Stimulated activated CD4-positive, alpha-beta T cell treated with anti-CD3 and anti-CD28 coated beads, Interleukin-15, amount 100 ng/mL, for 24 hours (primary cell): ENCODE data around the gene ABHD11.
A peak's percentile ranks its signal among the peaks of the same experiment; 100 is the strongest.
"Not testable (repeated sequence)": the region's sequence is repeated elsewhere in the genome, so short reads cannot be mapped to it uniquely, and the experiment has no call there.

ENCODE experiments used
- DNase-seq: peaks from one replicate; pipeline ENCODE4 v3.0.0-alpha.2; 2020

The ABHD11 gene

DNA sequence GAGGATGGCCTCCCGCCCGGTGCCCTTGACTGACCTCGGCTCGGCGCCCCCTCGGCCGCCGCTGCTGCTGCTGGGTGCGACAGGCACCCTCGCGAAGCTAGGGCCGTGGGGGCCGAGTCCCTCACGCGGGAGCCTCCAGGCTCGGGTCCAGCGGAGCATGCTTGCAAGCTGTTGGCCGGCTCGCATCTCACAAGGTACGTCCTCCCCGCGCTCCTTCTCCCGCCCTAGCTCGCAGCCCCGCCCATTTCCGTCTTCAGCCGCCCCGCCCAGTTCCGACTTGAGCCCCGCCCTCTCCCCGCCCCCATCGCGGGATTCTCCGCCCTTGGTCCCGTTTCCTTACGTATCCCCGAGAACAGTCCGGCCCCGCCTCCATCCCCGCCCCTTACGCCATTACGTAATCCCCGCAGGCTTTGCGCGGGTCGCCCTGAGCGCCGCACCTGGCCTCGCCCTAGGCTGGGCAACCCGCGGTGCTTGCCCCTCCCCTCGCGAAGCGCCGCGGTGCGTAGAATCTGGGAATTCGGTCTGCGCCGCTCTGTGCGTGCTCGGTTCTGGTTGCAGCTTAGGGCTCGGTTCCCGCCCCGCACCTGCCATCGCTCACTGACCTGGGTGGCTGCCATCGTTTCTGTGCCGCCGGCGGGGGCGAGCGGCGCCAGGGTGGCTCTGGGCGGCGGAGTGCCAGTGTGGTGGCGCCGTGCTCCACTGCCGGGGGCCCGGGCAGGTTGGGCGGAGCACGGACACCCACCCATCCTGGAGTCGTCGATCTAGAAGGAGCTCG is at the start of gene ABHD11:
Gene ABHD11, minus strand, starts transcription at position 191 of the 775 bp plus-strand sequence. Its CDS starts 32 bp downstream, at position 159.
- peak; percentile 98 for DNase-seq

DNA sequence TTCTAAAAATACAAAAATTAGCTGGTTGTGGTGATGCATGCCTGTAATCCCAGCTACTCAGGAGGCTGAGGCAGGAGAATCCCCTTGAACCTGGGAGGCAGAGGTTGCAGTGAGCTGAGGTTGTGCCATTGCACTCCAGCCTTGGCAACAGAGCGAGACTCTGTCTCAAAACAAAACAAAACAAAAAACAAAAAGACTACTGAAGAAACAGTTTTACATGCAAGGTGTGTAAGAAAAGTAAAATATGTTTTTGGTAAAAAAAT is 49.1 kb upstream of the ABHD11 start:
- DNase-seq = not testable (repeated sequence)

- DNase-seq = no peak
Measured at GRCh38 chr7:73786588-73786987, 48.0 kb upstream of the ABHD11 start.

GRCh38 chr7:73779517-73779916 is 40.9 kb upstream of the ABHD11 start:
- no peak for DNase-seq

DNA sequence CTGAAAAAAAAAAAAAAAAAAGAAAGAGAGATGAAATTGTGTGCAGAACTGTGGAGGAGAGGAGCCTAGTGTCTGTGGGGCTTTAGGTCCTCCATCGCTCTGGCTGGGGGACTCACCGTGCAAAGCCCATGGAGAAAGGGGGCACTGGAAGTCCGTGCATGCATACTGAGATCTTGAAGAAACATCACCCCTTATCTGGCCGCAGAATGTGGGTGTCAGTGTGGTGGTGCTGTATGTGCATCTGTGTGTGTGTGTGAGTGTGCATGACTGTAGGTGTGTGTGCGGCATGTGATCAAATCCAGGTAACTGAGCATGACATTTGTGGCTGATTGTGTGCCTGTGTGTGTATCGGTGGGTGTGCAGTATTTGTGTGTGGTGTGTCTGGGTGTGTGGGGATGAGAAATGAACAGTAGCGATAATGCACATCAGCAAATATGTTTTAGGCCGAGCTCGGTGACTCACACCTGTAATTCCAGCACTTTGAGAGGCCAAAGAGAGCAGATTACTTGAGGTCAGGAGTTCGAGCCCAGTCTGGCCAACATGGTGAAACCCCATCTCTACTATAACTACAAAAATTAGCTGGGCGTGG is 40.3 kb upstream of the ABHD11 start:
- DNase-seq = no peak

- DNase-seq = no peak
Measured at GRCh38 chr7:73774923-73775322, 36.3 kb upstream of the ABHD11 start.

DNA sequence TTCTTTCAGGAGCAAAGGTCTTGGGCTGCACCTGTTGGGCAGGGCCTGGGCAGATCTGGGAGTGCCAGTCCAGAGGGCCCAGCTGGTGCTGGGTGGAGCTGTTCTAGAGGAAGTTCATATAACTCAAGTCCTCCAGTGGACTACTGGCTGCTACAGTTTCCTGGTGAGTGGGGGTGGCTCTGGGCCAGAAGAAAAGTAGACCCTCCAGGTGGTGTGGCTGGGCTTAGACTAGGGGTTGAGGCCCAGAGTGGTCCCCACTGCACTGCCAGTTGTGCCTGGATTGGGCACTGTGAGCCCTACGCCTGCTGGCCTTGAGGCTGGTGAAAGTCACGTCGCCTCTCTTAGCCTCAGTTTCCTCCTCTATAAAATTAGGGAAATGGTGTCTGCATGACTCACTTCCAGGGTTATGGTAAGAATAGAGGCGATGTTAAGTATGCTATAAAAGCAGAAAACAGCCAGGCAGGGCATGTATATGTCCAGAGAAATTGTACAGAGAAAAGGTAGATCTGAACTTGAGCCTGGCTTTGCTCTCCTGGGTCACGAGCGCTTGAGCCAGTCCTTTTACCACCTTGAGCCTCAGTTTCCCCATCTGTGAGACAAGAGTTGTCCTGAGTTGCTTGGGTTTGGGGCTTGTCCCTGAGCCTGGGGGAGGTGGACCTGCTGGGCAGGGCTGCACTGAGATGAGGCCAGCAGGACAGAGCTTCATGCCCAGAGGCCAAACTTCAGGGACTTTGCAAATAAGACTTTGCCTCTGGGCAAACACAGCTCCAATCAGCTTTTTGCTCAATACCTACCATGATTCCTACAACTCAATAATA is 35.3 kb upstream of the ABHD11 start:
- DNase-seq = no peak

- no peak for DNase-seq
Measured at GRCh38 chr7:73770860-73771670, 32.5 kb upstream of the ABHD11 start.

GRCh38 chr7:73770002-73770859 is 31.6 kb upstream of the ABHD11 start, which contains the start of gene CLDN3:
CLDN3 (minus strand) TSS chr7:73770270; CDS start chr7:73770049, 221 bp downstream.
- peak; percentile 47 for DNase-seq

GRCh38 chr7:73769481-73770001 is 30.9 kb upstream of the ABHD11 start:
- DNase-seq = no peak

DNA sequence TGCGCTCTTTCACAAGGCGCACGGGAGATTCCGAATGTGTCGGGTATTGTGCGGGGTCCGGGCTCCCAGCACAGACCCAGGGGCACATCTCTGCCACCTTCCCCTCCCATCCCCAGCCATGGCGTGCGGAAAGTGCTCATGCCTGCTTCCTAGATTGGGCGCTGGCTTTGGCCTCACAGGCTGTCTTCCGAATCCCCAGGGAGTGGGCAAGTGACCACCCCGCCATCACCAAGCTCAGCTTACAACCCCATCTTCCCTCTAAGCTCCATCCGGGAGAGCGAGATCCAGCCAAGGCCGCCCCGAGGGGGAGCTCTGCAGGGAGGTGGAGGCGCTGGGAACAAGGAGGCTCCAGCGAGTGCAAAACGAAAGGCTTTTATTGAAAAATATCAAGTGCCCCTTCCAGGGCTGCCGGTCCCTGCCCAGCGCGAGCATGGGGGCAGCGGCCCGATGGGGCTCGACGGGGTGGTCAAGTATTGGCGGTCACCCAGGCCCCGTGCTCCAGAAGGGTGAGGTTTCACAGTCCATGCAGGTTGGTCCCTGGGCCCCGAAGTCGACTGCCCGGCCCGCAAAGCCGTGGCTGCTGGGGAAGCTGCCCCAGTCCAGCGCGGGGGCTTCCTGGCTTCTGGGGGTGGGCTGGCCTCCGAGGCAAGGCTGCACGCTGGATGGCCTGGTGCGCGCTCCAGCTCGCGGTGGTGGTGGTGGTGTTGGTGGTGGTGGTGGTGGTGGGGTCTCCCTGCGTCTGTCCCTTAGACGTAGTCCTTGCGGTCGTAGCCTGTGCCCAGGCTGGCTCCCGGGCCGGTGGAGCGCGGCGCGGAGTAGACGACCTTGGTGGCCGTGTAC is 30.3 kb upstream of the ABHD11 start:
- no peak for DNase-seq

- DNase-seq = no peak
Measured at GRCh38 chr7:73766556-73767229, 28.1 kb upstream of the ABHD11 start.

- DNase-seq = no peak
Measured at GRCh38 chr7:73762659-73762999, 24.0 kb upstream of the ABHD11 start.

DNA sequence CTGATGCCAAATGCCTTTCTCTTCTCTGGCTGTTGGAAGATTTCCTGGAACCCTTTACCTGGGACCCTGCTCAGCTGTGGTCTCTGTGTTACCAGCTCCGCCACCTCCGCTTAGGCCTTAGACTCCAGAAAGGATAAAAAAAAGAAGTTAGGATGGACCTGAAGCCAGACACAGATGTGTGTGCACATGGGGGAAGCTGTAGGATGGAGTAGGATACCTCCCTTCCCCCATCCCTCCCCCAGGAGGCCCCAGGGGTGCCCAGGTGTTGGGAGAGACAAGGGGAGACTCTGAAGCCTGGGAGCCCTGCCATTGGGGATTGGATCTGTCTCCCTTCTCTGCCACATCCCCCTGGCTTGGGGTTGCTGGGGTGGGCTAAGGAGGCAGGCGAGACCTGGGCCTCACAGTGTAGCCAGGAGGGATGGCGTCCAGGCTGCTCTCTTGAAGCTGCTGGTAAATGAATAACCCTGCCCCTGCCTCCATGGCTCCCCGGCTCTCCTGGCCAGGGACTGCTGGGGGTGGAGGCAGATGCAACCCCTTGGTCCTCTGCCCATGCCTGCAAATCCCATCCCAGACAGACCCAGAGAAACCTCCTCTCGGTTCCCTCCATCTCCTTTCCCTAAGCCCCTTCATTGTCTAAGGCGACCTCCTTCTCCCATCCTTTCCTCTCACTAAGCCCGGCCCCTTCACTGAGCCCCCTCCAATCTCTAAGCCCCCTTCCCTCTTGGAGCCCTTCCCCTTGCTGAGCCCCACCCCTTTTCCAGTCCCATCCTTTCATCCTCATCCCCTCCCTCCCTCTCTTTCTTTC is 23.5 kb upstream of the ABHD11 start:
- DNase-seq = no peak

- DNase-seq = no peak
Measured at GRCh38 chr7:73758581-73759138, 20.1 kb upstream of the ABHD11 start.

- DNase-seq = no peak
Measured at GRCh38 chr7:73749931-73750776, 11.6 kb upstream of the ABHD11 start.

GRCh38 chr7:73746378-73746777 is 7.8 kb upstream of the ABHD11 start:
- DNase-seq = no peak
